HG02642 (cell line): ENCODE results near the gene NEDD4.
A peak's percentile ranks its signal among the peaks of the same experiment; 100 is the strongest.
"Not testable (repeated sequence)": the region's sequence is repeated elsewhere in the genome, so short reads cannot be mapped to it uniquely, and the experiment has no call there.

Experiments
- ATAC-seq: cut with Tn5 transposase; IDR thresholded peaks from one replicate; pipeline ENCODE4 v1.9.1; 2021; ENCODE audit warnings: mild to moderate bottlenecking; ENCODE audit not compliant: unreplicated experiment, poor library complexity

Gene NEDD4

GRCh38 chr15:55993111-55993803 lies at the start of gene NEDD4:
NEDD4 (minus strand) TSS chr15:55993612; CDS start chr15:55993555, 57 bp downstream.
- ATAC-seq = peak; percentile 94

GRCh38 chr15:56042498-56042897 lies 49.1 kb upstream of the NEDD4 start:
- ATAC-seq = no peak

GRCh38 chr15:56042031-56042430 lies 48.6 kb upstream of the NEDD4 start:
- no peak for ATAC-seq

DNA sequence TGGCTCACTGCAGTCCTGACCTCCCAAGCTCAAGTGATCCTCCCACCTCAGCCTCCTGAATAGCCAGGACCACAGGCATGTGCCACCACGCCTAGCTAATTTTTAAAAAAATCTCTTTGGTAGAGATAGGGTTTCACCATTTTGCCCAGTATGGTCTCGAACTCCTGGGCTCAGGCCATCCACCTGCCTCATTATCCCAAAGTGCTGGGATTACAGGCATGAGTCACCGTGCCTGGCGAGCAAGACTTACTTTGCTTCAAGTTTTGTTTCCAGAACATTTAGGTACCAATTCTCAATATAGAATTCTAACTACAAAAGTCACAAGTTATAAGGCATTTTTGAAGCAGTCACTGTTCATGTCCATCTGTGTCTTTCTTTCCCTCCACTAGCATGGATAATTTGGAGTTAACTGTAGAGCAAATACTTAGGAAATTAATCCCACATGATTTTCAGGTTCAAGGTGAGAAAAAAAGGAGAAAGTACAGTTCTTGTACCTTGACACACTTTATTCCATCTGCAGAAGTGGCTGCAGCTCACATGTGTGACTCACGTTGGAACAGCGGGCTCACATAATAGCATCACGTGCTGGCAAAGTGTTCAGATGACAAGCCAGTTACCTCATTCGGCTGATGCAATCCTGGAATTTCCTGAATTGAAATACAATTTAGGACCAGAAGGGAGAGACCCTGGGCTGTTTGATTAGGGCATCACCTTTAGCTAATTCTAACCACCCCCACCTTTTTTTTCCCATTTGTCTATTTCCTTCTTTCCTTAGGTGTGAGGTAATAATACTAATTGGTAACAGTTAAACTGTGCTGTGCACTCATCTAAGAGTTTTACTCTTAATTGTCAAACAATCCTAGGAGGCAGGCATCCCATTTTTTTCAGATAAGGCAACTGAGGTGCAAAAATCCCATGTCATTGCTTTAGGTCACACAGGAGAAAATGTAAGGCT lies 46.9 kb upstream of the NEDD4 start:
- no peak for ATAC-seq

DNA sequence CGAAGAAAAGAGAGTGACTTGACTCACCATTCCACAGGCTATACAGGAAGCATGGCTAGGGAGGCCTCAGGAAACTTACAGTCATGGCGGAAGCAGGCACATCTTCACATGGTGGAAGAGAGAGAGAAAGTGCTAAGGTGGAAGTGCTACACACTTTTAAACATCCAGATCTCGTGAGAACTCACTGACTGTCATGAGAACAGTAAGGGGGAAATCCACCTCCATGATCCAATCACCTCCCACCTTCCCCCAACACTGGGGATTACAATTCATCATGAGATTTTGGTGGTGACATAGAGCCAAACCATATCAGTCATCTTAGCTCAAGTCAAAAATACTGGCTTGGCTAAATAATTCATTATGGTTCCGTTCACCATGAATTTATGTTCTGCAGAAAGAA lies 45.3 kb upstream of the NEDD4 start:
- no peak for ATAC-seq

DNA sequence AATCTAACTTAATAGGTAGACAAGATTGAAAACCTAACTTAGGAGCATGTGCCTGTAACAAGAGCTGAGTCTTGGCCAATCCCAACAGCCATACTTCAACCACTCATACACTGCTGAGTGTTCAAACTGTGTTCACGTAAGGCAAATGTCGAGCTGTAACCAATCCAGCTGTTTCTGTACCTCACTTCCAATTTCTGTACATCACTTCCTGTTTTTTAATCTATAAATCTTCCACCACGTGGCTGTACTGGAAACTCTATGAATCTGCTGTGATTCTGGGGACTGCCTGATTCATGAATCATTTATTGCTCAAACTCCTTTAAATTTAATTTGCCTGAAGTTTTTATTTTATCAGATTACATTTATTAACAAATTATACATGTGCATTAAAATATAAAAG lies 44.6 kb upstream of the NEDD4 start:
- no peak for ATAC-seq

GRCh38 chr15:56036546-56037067 lies 43.2 kb upstream of the NEDD4 start:
- ATAC-seq = no peak

DNA sequence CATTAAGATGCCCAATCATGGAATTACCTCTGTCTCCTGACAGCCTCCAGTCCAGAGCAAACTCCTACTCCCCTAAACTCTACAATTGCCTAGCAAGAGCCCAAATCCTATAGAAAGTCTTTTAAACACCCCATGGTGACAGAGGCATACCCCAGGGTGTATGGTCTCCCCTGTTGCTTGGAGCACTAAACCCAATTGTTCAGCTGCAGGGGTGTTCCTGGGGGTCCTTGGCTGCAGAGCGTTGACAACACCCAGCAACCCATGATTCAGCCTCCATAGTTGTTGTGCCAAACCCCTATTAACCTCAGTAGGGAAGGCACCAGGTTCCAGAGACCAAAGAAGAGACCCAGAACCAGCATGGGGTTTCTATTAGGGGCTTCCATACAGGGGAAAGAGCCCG lies 41.8 kb upstream of the NEDD4 start:
- ATAC-seq = no peak

DNA sequence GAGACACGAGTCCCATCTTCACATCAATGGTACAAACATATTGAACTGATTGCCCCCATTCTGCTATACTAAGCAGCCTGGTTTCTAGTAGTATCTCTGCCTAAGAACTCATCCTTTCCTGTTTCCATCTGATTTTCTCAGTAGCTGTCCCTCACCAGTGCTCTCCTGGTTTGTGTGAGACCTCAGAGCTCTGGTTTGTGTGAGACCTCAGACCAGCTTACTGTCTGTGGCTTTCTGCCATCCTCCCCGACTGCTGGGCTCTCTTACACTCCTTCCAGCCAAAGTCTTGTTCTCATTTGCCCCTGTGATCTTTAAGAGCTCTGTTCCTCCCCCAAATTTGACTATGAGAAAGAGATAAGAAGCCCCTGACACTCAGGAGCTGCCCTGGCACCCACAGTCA lies 41.1 kb upstream of the NEDD4 start:
- ATAC-seq = no peak

DNA sequence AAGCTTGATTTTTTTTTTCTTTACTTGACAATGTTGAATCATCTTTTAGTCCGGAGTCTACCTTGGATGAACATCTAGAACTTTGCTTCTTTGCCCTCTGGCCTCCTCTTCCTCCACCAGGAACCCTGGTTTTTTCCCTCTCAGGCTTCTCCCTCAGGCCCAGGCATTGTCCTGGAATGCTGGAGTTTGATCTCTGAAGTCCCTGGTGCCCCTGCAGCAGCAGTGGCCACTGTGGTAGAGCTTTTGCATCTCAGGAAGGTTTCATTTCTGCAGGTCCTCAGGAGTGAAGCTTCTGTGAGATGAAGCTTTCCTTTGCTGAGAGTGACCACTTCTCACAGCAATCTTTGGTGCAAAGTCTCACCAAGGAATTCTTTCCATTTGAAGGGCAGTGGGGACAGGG lies 39.0 kb upstream of the NEDD4 start:
- ATAC-seq = no peak

GRCh38 chr15:56031836-56032235 lies 38.4 kb upstream of the NEDD4 start:
- ATAC-seq = no peak

- ATAC-seq = no peak
Measured at GRCh38 chr15:56031402-56031801, 38.0 kb upstream of the NEDD4 start.

- no peak for ATAC-seq
Measured at GRCh38 chr15:56028430-56028829, 35.0 kb upstream of the NEDD4 start.

GRCh38 chr15:56023160-56023559 lies 29.7 kb upstream of the NEDD4 start:
- not testable (repeated sequence) for ATAC-seq

- no peak for ATAC-seq
Measured at GRCh38 chr15:56019819-56020486, 26.5 kb upstream of the NEDD4 start.

GRCh38 chr15:56019060-56019793 lies 25.8 kb upstream of the NEDD4 start:
- no peak for ATAC-seq

DNA sequence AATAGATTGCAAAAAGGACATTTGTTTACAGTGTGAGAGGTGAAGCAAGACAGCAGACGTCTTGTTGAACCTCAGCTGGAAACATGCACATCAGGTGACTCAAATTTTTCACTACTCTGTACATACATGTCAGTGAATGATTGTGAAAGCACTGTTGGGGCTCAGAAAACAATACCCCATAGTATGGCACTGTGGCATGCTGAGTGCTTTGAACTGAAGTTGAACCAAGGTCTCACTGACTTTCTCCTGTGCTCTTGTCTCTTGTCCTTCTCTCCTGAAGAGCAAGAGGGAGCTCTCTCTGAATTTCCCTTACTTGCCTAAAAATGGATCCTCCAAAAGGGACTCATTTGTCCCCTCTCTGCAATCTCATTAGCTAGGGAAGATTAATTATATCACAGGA lies 24.5 kb upstream of the NEDD4 start:
- no peak for ATAC-seq

DNA sequence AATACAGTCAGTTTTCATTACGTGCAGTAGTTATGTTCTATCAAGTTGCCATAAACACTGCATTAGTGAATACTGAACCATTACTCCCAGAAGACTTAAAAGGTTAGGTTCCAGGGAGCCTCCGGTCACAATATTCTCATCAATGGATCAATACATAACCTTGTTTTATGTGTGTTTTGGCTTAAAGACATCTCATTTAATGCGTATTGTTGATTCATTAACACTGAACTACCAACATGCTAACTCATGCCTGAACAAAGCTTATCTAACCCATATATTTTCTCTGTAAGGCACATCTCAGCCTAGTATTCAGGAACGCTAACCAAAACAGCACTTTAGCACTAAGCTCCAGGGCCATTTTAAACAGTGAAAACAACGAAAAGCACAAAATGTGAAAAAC lies 24.1 kb upstream of the NEDD4 start:
- ATAC-seq = no peak

GRCh38 chr15:56016281-56016680 lies 22.9 kb upstream of the NEDD4 start:
- ATAC-seq = no peak

- no peak for ATAC-seq
Measured at GRCh38 chr15:56014677-56015076, 21.3 kb upstream of the NEDD4 start.
